Measurements from ENCODE around the gene OTOGL.

DNA sequence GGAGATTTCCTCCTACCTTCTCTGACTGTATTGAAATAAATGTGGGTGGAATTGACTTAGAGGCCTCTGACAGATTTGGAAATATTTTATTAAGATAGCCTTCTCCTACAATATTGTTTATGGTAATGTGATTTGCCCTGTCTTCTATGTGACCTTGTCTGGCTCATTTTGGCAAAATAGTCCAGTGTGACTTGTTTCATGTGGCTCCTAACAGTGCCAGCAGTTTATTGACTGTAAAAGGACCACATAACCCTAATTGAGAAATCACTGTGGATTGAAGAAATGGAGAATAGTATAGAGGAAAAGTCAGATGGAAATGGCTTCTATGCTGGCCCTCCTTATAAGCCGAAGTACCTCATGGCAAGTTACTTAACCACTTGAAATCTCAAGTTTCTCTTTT lies 173.8 kb downstream of the OTOGL start:
- TF ChIP-seq, protein P1, sequence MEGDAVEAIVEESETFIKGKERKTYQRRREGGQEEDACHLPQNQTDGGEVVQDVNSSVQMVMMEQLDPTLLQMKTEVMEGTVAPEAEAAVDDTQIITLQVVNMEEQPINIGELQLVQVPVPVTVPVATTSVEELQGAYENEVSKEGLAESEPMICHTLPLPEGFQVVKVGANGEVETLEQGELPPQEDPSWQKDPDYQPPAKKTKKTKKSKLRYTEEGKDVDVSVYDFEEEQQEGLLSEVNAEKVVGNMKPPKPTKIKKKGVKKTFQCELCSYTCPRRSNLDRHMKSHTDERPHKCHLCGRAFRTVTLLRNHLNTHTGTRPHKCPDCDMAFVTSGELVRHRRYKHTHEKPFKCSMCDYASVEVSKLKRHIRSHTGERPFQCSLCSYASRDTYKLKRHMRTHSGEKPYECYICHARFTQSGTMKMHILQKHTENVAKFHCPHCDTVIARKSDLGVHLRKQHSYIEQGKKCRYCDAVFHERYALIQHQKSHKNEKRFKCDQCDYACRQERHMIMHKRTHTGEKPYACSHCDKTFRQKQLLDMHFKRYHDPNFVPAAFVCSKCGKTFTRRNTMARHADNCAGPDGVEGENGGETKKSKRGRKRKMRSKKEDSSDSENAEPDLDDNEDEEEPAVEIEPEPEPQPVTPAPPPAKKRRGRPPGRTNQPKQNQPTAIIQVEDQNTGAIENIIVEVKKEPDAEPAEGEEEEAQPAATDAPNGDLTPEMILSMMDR (IDR thresholded peaks at IDR 0.05), result no peak
- TF ChIP-seq POLR2A (IDR thresholded peaks at IDR 0.05) (no peak), POLR2AphosphoS5 (IDR thresholded peaks at IDR 0.05) (no peak)

All from suprapubic skin (tissue), 4 donors.